ENCODE data around the gene ACAN. TPM values are rescaled to one million over a fixed set of nuclear protein-coding genes. Genes with fewer than 3 reads are reported as not detected.
"Not testable (repeated sequence)": the region's sequence is repeated elsewhere in the genome, so short reads cannot be mapped to it uniquely, and the experiment has no call there.

The ACAN gene
- total RNA-seq, 4 donors from 2014 or later: 0.05 to 0.25 (median 0.19) TPM; not detected in 1

DNA sequence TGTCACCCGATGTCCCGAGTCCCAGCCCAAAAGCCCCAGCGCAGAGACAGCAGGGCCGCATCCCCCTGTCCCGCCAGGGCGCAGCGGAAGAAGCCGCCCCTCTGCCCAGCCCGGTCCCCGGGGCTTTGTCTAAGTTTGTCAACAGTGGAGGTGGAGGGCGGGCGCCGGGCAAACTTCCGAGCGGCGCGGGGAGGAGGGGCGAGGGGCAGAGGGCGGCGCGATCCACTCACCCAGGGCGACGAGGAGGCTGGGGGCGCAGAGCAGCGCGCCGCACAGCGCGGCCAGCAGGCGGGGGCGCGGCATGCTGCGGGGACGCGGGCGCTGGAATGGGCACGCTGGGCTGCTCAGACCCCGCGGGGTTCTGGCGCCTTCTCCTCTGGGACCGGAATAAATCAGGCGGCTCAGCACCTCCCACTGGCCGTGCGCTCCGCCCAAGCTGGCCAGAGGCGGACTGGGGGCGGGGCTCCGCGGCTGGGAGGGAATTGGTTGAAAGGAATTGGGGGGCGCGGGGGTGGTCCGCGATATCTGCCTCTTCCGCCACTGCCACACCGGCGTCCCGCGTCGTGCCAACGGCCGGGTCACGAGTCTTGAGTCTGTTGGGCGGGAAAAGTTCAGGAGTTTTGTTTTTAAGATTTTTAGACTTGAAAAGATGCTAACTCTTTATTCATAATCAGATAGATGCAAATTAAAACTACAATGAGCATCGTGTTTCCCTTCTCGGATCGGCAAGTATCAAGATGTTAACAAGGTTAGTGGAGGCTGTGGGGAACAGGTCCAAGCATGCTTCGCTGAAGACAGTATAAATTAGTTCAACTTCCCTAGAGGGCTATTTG lies 110.0 kb downstream of the ACAN start, which contains the start of gene MFGE8:
TSS of gene MFGE8 (minus strand) at position 363 of the 833 bp plus-strand sequence. CDS start at position 303, 60 bp downstream.
- H3K4me1 ChIP-seq: peaks cover 48% of the 10 kb centered on the region
- DNase-seq (ENCODE audit: low spot score in 2 of 2): peak in 1 of 2 donors; percentile 87
- peak within 1 kb of the TSS; percentile 88 for H3K4me3 ChIP-seq
- peak within 1 kb of the TSS; percentile 91 for H3K27ac ChIP-seq
- H3K36me3 ChIP-seq: peaks cover 16% of the 10 kb centered on the region
- TF ChIP-seq POLR2A (IDR thresholded peaks at IDR 0.05): peak in 1 of 2 donors; percentile 68
- TF ChIP-seq POLR2AphosphoS5 (IDR thresholded peaks at IDR 0.05): no peak
- H3K27me3 ChIP-seq: no peaks in the 10 kb centered on the region
- no peaks in the 10 kb centered on the region for H3K9me3 ChIP-seq
- under 1% methylated on average over 31 of the region's 67 CpGs for WGBS

DNA sequence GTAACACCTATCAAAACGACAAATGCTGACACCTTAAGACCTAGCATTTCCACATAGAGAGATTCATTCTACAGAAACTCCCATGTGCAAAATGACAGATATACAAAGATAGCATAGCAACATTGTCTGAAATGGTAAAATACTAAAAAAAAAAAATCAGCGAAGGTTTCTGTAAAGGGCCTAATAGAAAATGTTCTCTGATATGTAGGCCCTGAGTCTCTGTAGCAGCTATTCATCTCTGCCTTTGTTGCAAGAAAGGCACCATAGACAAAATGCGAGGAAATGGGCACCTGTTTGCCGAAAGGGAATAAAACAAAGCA lies 110.6 kb downstream of the ACAN start:
- 52% methylated on average over 4 of the region's 4 CpGs for WGBS
- Histone ChIP-seq H3K4me1 (peaks cover 45% of the 10 kb centered on the region), H3K9me3 (no peaks in the 10 kb centered on the region), H3K27me3 (no peaks in the 10 kb centered on the region), H3K36me3 (peaks cover 11% of the 10 kb centered on the region), H3K27ac (peak overlapping the region; percentile 91), H3K4me3 (peak overlapping the region; percentile 88)
- TF ChIP-seq, protein P1, sequence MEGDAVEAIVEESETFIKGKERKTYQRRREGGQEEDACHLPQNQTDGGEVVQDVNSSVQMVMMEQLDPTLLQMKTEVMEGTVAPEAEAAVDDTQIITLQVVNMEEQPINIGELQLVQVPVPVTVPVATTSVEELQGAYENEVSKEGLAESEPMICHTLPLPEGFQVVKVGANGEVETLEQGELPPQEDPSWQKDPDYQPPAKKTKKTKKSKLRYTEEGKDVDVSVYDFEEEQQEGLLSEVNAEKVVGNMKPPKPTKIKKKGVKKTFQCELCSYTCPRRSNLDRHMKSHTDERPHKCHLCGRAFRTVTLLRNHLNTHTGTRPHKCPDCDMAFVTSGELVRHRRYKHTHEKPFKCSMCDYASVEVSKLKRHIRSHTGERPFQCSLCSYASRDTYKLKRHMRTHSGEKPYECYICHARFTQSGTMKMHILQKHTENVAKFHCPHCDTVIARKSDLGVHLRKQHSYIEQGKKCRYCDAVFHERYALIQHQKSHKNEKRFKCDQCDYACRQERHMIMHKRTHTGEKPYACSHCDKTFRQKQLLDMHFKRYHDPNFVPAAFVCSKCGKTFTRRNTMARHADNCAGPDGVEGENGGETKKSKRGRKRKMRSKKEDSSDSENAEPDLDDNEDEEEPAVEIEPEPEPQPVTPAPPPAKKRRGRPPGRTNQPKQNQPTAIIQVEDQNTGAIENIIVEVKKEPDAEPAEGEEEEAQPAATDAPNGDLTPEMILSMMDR (IDR thresholded peaks at IDR 0.05): no peak
- TF ChIP-seq POLR2A (IDR thresholded peaks at IDR 0.05) (no peak), EP300 (IDR thresholded peaks at IDR 0.05) (no peak), POLR2AphosphoS5 (IDR thresholded peaks at IDR 0.05) (no peak)
- no peak for DNase-seq (ENCODE audit: low spot score in 2 of 2)

DNA sequence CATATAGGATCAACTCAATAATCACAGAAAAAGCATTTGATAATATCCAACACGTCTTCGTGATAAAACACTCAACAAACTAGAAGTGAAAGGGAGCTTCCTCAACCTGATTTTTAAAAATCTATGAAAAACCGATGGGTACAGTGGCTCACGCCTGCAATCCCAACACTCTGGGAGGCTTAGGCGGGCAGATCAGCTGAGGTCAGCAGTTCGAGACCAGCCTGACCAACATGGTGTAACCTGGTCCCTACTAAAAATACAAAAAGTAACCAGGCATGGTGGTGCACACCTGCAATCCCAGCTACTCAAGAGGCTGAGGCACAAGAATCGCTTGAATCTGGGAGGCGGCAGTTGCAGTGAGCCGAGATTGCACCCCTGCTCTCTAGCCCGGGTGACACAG lies 112.1 kb downstream of the ACAN start:
- no peak for TF ChIP-seq POLR2AphosphoS5 (IDR thresholded peaks at IDR 0.05)
- TF ChIP-seq EP300 (IDR thresholded peaks at IDR 0.05): no peak
- H3K27ac ChIP-seq: no peak overlapping the region
- no peak for DNase-seq (ENCODE audit: low spot score in 2 of 2)
- H3K4me1 ChIP-seq: peaks cover 43% of the 10 kb centered on the region
- no peaks in the 10 kb centered on the region for H3K27me3 ChIP-seq
- no peak overlapping the region for H3K4me3 ChIP-seq
- no peaks in the 10 kb centered on the region for H3K36me3 ChIP-seq
- 97% methylated on average over 10 of the region's 10 CpGs for WGBS
- H3K9me3 ChIP-seq: no peaks in the 10 kb centered on the region

DNA sequence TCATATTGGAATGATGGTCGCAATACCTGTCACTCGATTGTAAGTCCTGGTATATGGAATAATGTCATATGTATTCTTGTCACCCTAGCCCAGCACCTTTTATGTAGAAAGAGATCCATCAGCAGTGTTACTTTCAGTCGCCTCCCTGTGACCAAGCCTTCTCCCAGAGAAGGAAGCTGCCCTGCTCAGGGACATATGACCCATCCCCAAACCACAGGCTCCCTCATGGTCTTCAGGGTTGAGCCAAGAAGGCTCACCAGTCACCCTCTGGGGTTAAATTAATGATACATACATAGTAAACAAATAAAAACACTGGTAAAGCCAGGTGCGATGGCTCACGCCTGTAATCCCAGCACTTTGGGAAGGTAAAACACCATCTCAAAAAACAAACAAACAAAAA lies 114.5 kb downstream of the ACAN start:
- WGBS: 90% methylated on average over 5 of the region's 5 CpGs
- DNase-seq (ENCODE audit: low spot score in 2 of 2): no peak
- TF ChIP-seq, protein P1 (IDR thresholded peaks at IDR 0.05): no peak
- TF ChIP-seq EP300 (IDR thresholded peaks at IDR 0.05) (no peak), POLR2A (IDR thresholded peaks at IDR 0.05) (no peak), POLR2AphosphoS5 (IDR thresholded peaks at IDR 0.05) (no peak)
- Histone ChIP-seq H3K4me1 (peaks cover 19% of the 10 kb centered on the region), H3K4me3 (no peak overlapping the region), H3K9me3 (no peaks in the 10 kb centered on the region), H3K27me3 (no peaks in the 10 kb centered on the region), H3K36me3 (no peaks in the 10 kb centered on the region), H3K27ac (no peak overlapping the region)

DNA sequence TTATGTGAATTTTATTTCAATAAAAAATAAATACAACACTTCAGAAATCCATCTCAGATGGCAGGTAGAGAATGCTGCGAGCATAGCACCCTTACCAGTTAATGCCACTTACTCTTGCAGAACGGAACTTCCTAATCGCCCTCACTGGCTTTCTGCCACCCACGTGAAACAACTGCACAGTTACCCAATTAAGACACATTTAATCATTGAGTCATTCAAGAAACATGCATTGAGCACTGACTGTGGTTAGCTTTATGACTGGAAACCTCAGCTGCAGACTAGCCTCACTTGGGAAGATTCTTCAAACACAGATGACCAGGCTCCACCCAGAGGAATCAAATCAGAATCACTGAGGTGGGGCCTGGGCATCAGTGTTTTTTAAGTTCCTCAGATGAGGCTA lies 115.5 kb downstream of the ACAN start:
- peak in 1 of 2 donors; percentile 91 for DNase-seq (ENCODE audit: low spot score in 2 of 2)
- Histone ChIP-seq H3K4me1 (peaks cover 19% of the 10 kb centered on the region), H3K9me3 (no peaks in the 10 kb centered on the region), H3K27me3 (no peaks in the 10 kb centered on the region), H3K36me3 (no peaks in the 10 kb centered on the region), H3K27ac (no peak overlapping the region), H3K4me3 (no peak overlapping the region)
- 9% methylated on average over 4 of the region's 4 CpGs for WGBS
- TF ChIP-seq POLR2AphosphoS5 (IDR thresholded peaks at IDR 0.05): peak in 1 of 3 donors; percentile 28
- no peak for TF ChIP-seq EP300 (IDR thresholded peaks at IDR 0.05)

DNA sequence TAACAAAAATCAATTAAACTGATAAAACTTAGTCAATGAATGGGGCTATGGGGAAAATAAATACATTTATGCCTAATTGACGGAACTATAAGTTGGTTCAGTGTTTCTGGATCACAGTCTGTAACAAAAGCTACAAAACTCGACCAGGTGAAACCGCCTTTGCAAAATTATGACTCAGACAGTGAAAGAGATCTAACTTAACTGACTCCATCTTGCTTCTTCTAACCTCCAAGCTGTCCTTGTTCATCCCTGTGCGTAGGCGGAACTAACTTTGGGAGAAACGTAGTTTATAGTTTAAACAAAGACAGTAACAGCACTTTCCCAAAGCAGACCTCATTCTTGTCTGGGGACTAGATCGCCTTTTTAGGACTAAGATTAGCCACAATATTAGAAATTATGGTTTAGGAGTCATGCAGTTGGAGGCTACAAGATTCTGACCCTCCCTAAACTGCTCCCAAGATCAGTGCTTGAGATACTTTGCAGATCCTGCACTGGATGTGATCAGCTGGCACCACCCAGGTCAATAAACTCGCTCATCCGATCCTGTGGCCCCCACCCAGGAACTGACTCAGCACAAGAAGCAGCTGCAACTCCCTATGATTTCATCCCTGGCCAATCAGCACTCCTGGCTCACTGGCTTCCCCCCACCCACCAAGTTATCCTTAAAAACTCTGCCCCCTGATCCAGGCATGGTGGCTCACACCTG lies 117.1 kb downstream of the ACAN start:
- Histone ChIP-seq H3K27ac (no peak overlapping the region), H3K36me3 (no peaks in the 10 kb centered on the region), H3K4me1 (peaks cover 10% of the 10 kb centered on the region), H3K27me3 (no peaks in the 10 kb centered on the region), H3K9me3 (no peaks in the 10 kb centered on the region), H3K4me3 (no peak overlapping the region)
- DNase-seq (ENCODE audit: low spot score in 2 of 2): no peak
- 70% methylated on average over 9 of the region's 9 CpGs for WGBS
- TF ChIP-seq EP300 (IDR thresholded peaks at IDR 0.05) (no peak), POLR2AphosphoS5 (IDR thresholded peaks at IDR 0.05) (no peak), POLR2A (IDR thresholded peaks at IDR 0.05) (no peak)
- TF ChIP-seq, protein P1 (IDR thresholded peaks at IDR 0.05): no peak

DNA sequence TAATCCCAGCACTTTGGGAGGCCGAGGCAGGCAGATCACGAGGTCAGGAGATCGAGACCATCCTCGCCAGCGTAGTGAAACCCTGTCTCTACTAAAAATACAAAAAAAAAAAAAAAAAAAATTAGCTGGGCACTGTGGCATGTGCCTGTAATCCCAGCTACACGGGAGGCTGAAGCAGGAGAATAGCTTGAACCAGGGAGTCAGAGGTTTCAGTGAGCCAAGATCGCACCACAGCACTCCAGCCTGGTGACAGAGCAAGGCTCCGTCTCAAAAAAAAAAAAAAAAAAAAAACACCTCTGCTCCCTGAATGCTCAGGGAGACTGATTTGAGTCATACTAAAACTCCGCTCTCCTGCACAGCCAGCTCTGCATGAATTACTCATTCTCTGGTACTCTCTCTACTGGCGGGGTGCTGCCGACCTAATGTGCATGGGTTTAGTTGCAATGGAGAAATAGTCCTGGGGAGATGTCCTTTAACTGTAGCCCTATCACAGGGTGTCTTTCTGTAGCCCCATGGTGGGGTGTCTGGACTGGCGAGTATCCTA lies 117.7 kb downstream of the ACAN start:
- not testable (repeated sequence) for H3K36me3 ChIP-seq; H3K4me3 ChIP-seq; H3K27ac ChIP-seq; DNase-seq (ENCODE audit: low spot score in 2 of 2); H3K27me3 ChIP-seq; H3K9me3 ChIP-seq
- H3K4me1 ChIP-seq: peaks cover 10% of the 10 kb centered on the region
- whole genome bisulfite sequencing: 87% methylated on average over 12 of the region's 12 CpGs

All from suprapubic skin (tissue), 4 donors.